ENCODE results near the gene PHLDB2.

GRCh38 chr3:111848778-111849177 is 10.3 kb upstream of the PHLDB2 start:
- no peak for TF ChIP-seq EP300 (IDR thresholded peaks at IDR 0.05)
- TF ChIP-seq, protein P1, sequence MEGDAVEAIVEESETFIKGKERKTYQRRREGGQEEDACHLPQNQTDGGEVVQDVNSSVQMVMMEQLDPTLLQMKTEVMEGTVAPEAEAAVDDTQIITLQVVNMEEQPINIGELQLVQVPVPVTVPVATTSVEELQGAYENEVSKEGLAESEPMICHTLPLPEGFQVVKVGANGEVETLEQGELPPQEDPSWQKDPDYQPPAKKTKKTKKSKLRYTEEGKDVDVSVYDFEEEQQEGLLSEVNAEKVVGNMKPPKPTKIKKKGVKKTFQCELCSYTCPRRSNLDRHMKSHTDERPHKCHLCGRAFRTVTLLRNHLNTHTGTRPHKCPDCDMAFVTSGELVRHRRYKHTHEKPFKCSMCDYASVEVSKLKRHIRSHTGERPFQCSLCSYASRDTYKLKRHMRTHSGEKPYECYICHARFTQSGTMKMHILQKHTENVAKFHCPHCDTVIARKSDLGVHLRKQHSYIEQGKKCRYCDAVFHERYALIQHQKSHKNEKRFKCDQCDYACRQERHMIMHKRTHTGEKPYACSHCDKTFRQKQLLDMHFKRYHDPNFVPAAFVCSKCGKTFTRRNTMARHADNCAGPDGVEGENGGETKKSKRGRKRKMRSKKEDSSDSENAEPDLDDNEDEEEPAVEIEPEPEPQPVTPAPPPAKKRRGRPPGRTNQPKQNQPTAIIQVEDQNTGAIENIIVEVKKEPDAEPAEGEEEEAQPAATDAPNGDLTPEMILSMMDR (IDR thresholded peaks at IDR 0.05) = no peak

All from upper lobe of left lung (tissue), 4 donors.